Testis (tissue), 2 donors: ENCODE data around the gene ADH5.

Experiments
- CTCF ChIP-seq, 3 experiments: fragments of 450-650 bp in 2 of 3; fragments of 200-600 bp in 1 of 3; sonication (generic) in 1 of 3; IDR thresholded peaks; one replicate each; pipeline ENCODE4 v1.5.1; 2016 to 2019; ENCODE audit warnings: antibody characterized with exemption in 3 of 3, mild to moderate bottlenecking in 2 of 3, moderate library complexity in 1 of 3
- POLR2A ChIP-seq: fragments of 450-650 bp; IDR thresholded peaks from one replicate; pipeline ENCODE4 v1.6.1; 2017; ENCODE audit warnings: antibody characterized with exemption, mild to moderate bottlenecking, moderate library complexity

DNA sequence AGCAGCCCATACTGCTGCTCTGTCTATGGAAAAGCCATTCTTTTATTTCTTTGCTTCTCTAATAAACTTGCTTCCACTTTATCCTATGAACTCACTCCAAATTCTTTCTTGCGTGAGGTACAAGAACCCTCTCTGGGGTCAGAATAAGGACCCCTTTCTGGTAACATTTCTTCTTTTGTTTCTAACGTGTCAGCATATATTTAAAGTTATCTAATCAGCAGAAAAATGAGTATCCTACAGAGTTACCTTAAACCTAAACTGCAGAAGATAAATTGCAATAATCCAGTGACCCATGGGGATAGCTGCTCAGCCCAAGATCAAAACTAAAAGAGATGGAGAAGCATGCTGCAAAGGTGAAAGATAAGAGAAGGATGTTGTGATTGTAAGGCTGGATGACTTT lies 4.0 kb downstream of the ADH5 start:
- TF ChIP-seq CTCF (IDR thresholded peaks at IDR 0.05): no peak
- no peak for TF ChIP-seq POLR2A
